PC-9 (cell line): Measurements from ENCODE around the gene CAB39L.

ENCODE experiments used
- CTCF ChIP-seq: fragments of 200-600 bp; sonication (generic); conservative IDR thresholded peaks from 2 replicates; pipeline ENCODE4 v1.6.1; 2017; ENCODE audit warnings: mixed run types, antibody characterized with exemption, mild to moderate bottlenecking, moderate library complexity
- EZH2 ChIP-seq: fragments of 200-600 bp; sonication (generic); IDR thresholded peaks from 2 replicates; pipeline ENCODE4 v1.8.0; 2017; ENCODE audit warnings: antibody characterized with exemption, low read depth

GRCh38 chr13:49343731-49344130, 100.1 kb downstream of the CAB39L start:
- TF ChIP-seq CTCF (no peak), EZH2 (no peak)
